K562 (cell line): ENCODE data around the gene TK1. TPM values are rescaled to one million over a fixed set of nuclear protein-coding genes. Genes with fewer than 3 reads are reported as not detected.

ENCODE experiments used
- ATF7 ChIP-seq: fragments of 450-650 bp; IDR thresholded peaks from 2 replicates; pipeline ENCODE4 v1.7.1; 2014; ENCODE audit warnings: mild to moderate bottlenecking, moderate library complexity
- MTA3 ChIP-seq: fragments of 450-650 bp; formaldehyde crosslinking; IDR thresholded peaks from 2 replicates; pipeline ENCODE4 v1.6.1; 2017; ENCODE audit warnings: mild to moderate bottlenecking, borderline replicate concordance
- RBM17 ChIP-seq: fragments of 200-400 bp; formaldehyde crosslinking; IDR thresholded peaks from 2 replicates; pipeline ENCODE4 v1.6.1; 2017; ENCODE audit warnings: low read depth, mild to moderate bottlenecking, low read length, borderline replicate concordance
- SIN3A ChIP-seq, 2 experiments: fragments of 150-350 bp in 1 of 2; IDR thresholded peaks; 2 replicates each; pipeline ENCODE4 v1.6.1; 2011 to 2016; ENCODE audit warnings: borderline replicate concordance in 2 of 2, low read depth in 2 of 2, low read length in 2 of 2, mild to moderate bottlenecking in 2 of 2, moderate library complexity in 2 of 2; ENCODE audit not compliant: control insufficient read depth in 1 of 2
- SIRT6 ChIP-seq: IDR thresholded peaks from one replicate; pipeline ENCODE4 v1.6.1; 2012; ENCODE audit warnings: low read depth, mild to moderate bottlenecking, control low read depth, inconsistent platforms, low read length, moderate library complexity
- TBP ChIP-seq: optimal IDR thresholded peaks from 2 replicates; pipeline ENCODE3; 2011; ENCODE audit warnings: low read depth, low read length, improper control_type of control experiment
- ZNF282 ChIP-seq: sonication (generic); formaldehyde crosslinking; IDR thresholded peaks from 2 replicates; pipeline ENCODE4 v1.8.1; 2023; ENCODE audit warnings: missing genetic modification reagents
- ZNF354B ChIP-seq: fragments of 250-450 bp; sonication (Bioruptor Pico); IDR thresholded peaks from 2 replicates; pipeline ENCODE4 v1.4.0; 2020
- polyA plus RNA-seq, 8 experiments: library from polyadenylated mRNA; depleted of rRNA in 4 of 8; stranded (reverse) in 5 of 8; unstranded in 3 of 8; fragments of >200 nt; fragmentation: Nextera tagmentation in 2 of 8; fragmentation: Illumina TruSeq in 1 of 8; extraction: Ambion mirVana in 2 of 8; extraction: Trizol in 1 of 8; gene quantifications; 2 replicates each; pipeline versions ENCODE4 v1.2.1 to v1.2.3, GENCODE V29; 2011 to 2014; ENCODE audit warnings: inconsistent platforms in 1 of 8, missing spikeins in 1 of 8
- total RNA-seq, 7 experiments: library from RNA; depleted of rRNA in 6 of 7; stranded (reverse); fragments of >200 nt in 6 of 7; fragmentation: Illumina TruSeq in 2 of 7; extraction: Trizol in 2 of 7; gene quantifications; 2 replicates each; pipeline versions ENCODE4 v1.2.1 to v1.2.3, GENCODE V29; 2011 to 2021; ENCODE audit warnings: low replicate concordance in 1 of 7
- TF ChIP-seq, protein P1 (sequence below): fragments of 250-450 bp; sonication (Bioruptor Pico); IDR thresholded peaks from 2 replicates; pipeline ENCODE4 v1.5.0; 2022; ENCODE audit warnings: mild to moderate bottlenecking
- TF ChIP-seq, protein P2 (sequence below), 2 experiments: fragments of 200-800 bp in 1 of 2; sonication (Bioruptor generic) in 1 of 2; sonication (generic) in 1 of 2; formaldehyde crosslinking in 1 of 2; IDR thresholded peaks in 1 of 2; conservative IDR thresholded peaks in 1 of 2; 2 replicates each; pipeline versions ENCODE4 v1.5.0 to v1.6.1; 2016 to 2020; ENCODE audit warnings: missing compliant biosample characterization in 1 of 2, missing genetic modification characterization in 1 of 2, missing genetic modification reagents in 1 of 2
- TF ChIP-seq, protein P3 (sequence below): fragments of 450-650 bp; IDR thresholded peaks from one replicate; pipeline ENCODE4 v1.6.1; 2018; ENCODE audit warnings: mild to moderate bottlenecking, moderate library complexity; ENCODE audit not compliant: partially characterized antibody
- TF ChIP-seq, protein P4 (sequence below): fragments of 450-650 bp; IDR thresholded peaks from 2 replicates; pipeline ENCODE4 v1.6.1; 2014; ENCODE audit warnings: low read depth, mild to moderate bottlenecking, moderate library complexity, borderline replicate concordance
- TF ChIP-seq, protein P5 (sequence below), 3 experiments: IDR thresholded peaks in 2 of 3; conservative IDR thresholded peaks in 1 of 3; 2 replicates each; pipeline ENCODE4 v1.5.1; 2011 to 2012; ENCODE audit warnings: low read length in 3 of 3, mild to moderate bottlenecking in 3 of 3, control low read depth in 2 of 3, improper control_type of control experiment in 1 of 3, inconsistent platforms in 1 of 3, low read depth in 1 of 3, mixed read lengths in 1 of 3, moderate library complexity in 1 of 3; ENCODE audit not compliant: insufficient read depth in 2 of 3
- TF ChIP-seq, protein P6 (sequence below): sonication (generic); formaldehyde crosslinking; IDR thresholded peaks from 2 replicates; pipeline ENCODE4 v1.8.1; 2023; ENCODE audit warnings: mild to moderate bottlenecking, missing genetic modification reagents, moderate library complexity
- TF ChIP-seq, protein P7 (sequence below): sonication (generic); formaldehyde crosslinking; IDR thresholded peaks from 2 replicates; pipeline ENCODE4 v1.8.1; 2023; ENCODE audit warnings: mild to moderate bottlenecking, missing genetic modification reagents

Gene TK1
- total and polyA plus RNA-seq, 9 of the 15 experiments (the other 6 are each of a cell fraction or from before 2014, with no cell fraction given) = 8.4 to 280 (median 103) TPM

DNA sequence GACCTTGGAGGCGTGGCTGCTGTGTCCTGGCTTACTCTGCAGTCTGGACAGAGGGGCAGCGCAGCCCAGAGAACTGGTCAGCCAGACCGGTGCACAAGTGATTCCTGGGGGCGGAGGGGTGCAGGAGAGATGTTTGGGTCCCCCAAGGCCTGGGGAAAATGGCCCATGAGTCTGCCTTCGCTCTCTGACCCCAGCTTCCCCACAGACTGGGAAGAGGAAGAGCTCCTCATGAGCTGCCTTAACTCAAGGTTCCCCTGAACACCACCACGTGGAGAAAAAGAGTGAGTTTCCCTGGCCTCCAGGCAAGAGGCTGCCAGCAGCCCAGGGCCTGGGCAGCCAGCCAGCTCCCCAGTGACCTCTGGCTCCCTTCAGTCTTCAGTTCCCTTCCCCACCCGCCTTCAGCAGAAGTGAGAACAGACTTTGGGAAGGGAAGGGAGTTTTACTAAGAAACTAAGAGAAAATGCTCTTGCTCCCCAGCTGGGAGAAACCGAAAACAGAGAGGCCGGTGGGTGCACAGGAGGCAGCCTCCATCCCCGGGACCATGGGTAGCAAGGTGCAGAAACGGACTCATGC lies 42.6 kb downstream of the TK1 start (continued):
- TF ChIP-seq, protein P1, sequence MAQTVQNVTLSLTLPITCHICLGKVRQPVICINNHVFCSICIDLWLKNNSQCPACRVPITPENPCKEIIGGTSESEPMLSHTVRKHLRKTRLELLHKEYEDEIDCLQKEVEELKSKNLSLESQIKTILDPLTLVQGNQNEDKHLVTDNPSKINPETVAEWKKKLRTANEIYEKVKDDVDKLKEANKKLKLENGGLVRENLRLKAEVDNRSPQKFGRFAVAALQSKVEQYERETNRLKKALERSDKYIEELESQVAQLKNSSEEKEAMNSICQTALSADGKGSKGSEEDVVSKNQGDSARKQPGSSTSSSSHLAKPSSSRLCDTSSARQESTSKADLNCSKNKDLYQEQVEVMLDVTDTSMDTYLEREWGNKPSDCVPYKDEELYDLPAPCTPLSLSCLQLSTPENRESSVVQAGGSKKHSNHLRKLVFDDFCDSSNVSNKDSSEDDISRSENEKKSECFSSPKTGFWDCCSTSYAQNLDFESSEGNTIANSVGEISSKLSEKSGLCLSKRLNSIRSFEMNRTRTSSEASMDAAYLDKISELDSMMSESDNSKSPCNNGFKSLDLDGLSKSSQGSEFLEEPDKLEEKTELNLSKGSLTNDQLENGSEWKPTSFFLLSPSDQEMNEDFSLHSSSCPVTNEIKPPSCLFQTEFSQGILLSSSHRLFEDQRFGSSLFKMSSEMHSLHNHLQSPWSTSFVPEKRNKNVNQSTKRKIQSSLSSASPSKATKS (CRISPR knock-in tag) = no peak
- no peak for TF ChIP-seq ZNF354B
- TF ChIP-seq, protein P2, sequence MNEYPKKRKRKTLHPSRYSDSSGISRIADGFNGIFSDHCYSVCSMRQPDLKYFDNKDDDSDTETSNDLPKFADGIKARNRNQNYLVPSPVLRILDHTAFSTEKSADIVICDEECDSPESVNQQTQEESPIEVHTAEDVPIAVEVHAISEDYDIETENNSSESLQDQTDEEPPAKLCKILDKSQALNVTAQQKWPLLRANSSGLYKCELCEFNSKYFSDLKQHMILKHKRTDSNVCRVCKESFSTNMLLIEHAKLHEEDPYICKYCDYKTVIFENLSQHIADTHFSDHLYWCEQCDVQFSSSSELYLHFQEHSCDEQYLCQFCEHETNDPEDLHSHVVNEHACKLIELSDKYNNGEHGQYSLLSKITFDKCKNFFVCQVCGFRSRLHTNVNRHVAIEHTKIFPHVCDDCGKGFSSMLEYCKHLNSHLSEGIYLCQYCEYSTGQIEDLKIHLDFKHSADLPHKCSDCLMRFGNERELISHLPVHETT (CRISPR knock-in tag; conservative IDR thresholded peaks at IDR 0.05 in 1 of 2, IDR thresholded peaks at IDR 0.05 in 1 of 2) = no peak
- TF ChIP-seq ATF7 = no peak; the same call in 1 of the 2 replicates
- TF ChIP-seq TBP = peak; percentile 45
- TF ChIP-seq, protein P3, sequence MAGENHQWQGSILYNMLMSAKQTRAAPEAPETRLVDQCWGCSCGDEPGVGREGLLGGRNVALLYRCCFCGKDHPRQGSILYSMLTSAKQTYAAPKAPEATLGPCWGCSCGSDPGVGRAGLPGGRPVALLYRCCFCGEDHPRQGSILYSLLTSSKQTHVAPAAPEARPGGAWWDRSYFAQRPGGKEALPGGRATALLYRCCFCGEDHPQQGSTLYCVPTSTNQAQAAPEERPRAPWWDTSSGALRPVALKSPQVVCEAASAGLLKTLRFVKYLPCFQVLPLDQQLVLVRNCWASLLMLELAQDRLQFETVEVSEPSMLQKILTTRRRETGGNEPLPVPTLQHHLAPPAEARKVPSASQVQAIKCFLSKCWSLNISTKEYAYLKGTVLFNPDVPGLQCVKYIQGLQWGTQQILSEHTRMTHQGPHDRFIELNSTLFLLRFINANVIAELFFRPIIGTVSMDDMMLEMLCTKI = no peak
- TF ChIP-seq, protein P4, sequence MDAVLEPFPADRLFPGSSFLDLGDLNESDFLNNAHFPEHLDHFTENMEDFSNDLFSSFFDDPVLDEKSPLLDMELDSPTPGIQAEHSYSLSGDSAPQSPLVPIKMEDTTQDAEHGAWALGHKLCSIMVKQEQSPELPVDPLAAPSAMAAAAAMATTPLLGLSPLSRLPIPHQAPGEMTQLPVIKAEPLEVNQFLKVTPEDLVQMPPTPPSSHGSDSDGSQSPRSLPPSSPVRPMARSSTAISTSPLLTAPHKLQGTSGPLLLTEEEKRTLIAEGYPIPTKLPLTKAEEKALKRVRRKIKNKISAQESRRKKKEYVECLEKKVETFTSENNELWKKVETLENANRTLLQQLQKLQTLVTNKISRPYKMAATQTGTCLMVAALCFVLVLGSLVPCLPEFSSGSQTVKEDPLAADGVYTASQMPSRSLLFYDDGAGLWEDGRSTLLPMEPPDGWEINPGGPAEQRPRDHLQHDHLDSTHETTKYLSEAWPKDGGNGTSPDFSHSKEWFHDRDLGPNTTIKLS = no peak
- TF ChIP-seq SIRT6 = no peak
- no peak for TF ChIP-seq ZNF282 (CRISPR knock-in tag)
- peak in 1 of 2 experiments; percentile 58; a peak in 1 of 4 replicates for TF ChIP-seq SIN3A (IDR thresholded peaks at IDR 0.05; ENCODE audit: borderline replicate concordance in 2 of 2, control insufficient read depth in 1 of 2, low read depth in 2 of 2, low read length in 2 of 2)
- TF ChIP-seq, protein P5, sequence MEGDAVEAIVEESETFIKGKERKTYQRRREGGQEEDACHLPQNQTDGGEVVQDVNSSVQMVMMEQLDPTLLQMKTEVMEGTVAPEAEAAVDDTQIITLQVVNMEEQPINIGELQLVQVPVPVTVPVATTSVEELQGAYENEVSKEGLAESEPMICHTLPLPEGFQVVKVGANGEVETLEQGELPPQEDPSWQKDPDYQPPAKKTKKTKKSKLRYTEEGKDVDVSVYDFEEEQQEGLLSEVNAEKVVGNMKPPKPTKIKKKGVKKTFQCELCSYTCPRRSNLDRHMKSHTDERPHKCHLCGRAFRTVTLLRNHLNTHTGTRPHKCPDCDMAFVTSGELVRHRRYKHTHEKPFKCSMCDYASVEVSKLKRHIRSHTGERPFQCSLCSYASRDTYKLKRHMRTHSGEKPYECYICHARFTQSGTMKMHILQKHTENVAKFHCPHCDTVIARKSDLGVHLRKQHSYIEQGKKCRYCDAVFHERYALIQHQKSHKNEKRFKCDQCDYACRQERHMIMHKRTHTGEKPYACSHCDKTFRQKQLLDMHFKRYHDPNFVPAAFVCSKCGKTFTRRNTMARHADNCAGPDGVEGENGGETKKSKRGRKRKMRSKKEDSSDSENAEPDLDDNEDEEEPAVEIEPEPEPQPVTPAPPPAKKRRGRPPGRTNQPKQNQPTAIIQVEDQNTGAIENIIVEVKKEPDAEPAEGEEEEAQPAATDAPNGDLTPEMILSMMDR (IDR thresholded peaks at IDR 0.05 in 2 of 3, conservative IDR thresholded peaks at IDR 0.05 in 1 of 3; ENCODE audit: insufficient read depth in 2 of 3, low read depth in 1 of 3, low read length in 3 of 3) = peak in 2 of 3 experiments; percentile 8 to 22; a peak in 1 of 6 replicates
- TF ChIP-seq, protein P6, sequence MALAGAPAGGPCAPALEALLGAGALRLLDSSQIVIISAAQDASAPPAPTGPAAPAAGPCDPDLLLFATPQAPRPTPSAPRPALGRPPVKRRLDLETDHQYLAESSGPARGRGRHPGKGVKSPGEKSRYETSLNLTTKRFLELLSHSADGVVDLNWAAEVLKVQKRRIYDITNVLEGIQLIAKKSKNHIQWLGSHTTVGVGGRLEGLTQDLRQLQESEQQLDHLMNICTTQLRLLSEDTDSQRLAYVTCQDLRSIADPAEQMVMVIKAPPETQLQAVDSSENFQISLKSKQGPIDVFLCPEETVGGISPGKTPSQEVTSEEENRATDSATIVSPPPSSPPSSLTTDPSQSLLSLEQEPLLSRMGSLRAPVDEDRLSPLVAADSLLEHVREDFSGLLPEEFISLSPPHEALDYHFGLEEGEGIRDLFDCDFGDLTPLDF (CRISPR knock-in tag) = no peak
- TF ChIP-seq, protein P7, sequence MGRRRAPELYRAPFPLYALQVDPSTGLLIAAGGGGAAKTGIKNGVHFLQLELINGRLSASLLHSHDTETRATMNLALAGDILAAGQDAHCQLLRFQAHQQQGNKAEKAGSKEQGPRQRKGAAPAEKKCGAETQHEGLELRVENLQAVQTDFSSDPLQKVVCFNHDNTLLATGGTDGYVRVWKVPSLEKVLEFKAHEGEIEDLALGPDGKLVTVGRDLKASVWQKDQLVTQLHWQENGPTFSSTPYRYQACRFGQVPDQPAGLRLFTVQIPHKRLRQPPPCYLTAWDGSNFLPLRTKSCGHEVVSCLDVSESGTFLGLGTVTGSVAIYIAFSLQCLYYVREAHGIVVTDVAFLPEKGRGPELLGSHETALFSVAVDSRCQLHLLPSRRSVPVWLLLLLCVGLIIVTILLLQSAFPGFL (CRISPR knock-in tag) = no peak
- TF ChIP-seq MTA3 = 0 out of 2 replicates have a peak, but pooled peaks have one; percentile 32
- no peak for TF ChIP-seq RBM17
